Measurements from ENCODE around the gene GAREM2. TPM values are rescaled to one million over a fixed set of nuclear protein-coding genes. Genes with fewer than 3 reads are reported as not detected.

The GAREM2 gene
- total and polyA plus RNA-seq, 9 of the 15 experiments (the other 6 are each of a cell fraction or from before 2014, with no cell fraction given), result 1.7 to 12.4 (median 2.5) TPM

GRCh38 chr2:26189123-26189522 is 16.2 kb downstream of the GAREM2 start:
- Histone ChIP-seq H3K36me3 (ENCODE audit: control insufficient read depth, insufficient read depth, low read length) (peaks cover 59% of the 10 kb centered on the region; the same call in 2 of the 3 replicates), H3K27ac (ENCODE audit: extremely low read depth, low read depth, low read length) (no peak overlapping the region), H3K9me3 (replicated peaks; ENCODE audit: control insufficient read depth, insufficient read depth, low read depth, low read length) (no peaks in the 10 kb centered on the region), H2AFZ (ENCODE audit: low read depth, low read length) (no peak overlapping the region), H4K20me1 (replicated peaks; ENCODE audit: control insufficient read depth, insufficient read depth, low read length) (peaks cover 5% of the 10 kb centered on the region; the same call in 1 of the 2 replicates), H3K4me2 (ENCODE audit: insufficient read depth, low read length) (no peak overlapping the region), H3K4me3 (no peak overlapping the region), H3K79me2 (ENCODE audit: control insufficient read depth, insufficient read depth, low read length) (peaks cover 9% of the 10 kb centered on the region; the same call in 2 of the 3 replicates), H3K9ac (ENCODE audit: insufficient read depth in 1 of 2, low read depth in 2 of 2, low read length in 2 of 2) (no peak overlapping the region), H3K9me1 (ENCODE audit: control insufficient read depth, insufficient read depth, low read length) (peaks cover 7% of the 10 kb centered on the region), H3K27me3 (ENCODE audit: control insufficient read depth in 2 of 2, insufficient read depth in 2 of 2, low read length in 2 of 2) (no peaks in the 10 kb centered on the region), H3K4me1 (replicated peaks in 1 of 2; ENCODE audit: control insufficient read depth in 2 of 2, insufficient read depth in 2 of 2, low read length in 2 of 2) (peaks cover 26 to 32% of the 10 kb centered on the region in 2 experiments; a peak in 4 of 5 replicates)
- in situ Hi-C loops (cut with MboI), result no loop called here
- TF ChIP-seq POLR2A (conservative IDR thresholded peaks at IDR 0.05) (0 out of 2 replicates have a peak, but pooled peaks have one; percentile 0), ZNF609 (CRISPR knock-in tag; IDR thresholded peaks at IDR 0.05; ENCODE audit: borderline replicate concordance) (no peak)
- 82% methylated on average over 4 of the region's 4 CpGs for WGBS (ENCODE audit: insufficient coverage, low coverage, missing lambda C conversion rate)
- DNase-seq (ENCODE audit: extremely low read depth in 1 of 4, low spot score in 3 of 4), result no peak
- no TSS peak for BruUV-seq (replicated peaks)
- CTCF ChIA-PET (ENCODE audit: low intra/inter-chr PET ratio), result no interaction called here
- intact Hi-C loops (cut with micrococcal nuclease), result no loop called here
- FAIRE-seq, result no peak
- ATAC-seq, result no peak
- POLR2A ChIA-PET, result interaction anchor here (0.6 to 2.5 kb wide), 6 partner anchors 9 to 242 kb away, joined by 3 to 15 read pairs (median 4); partner anchors contain the start of gene HADHA
